KMS-11 (cell line): ENCODE data around the gene ZKSCAN4.

ENCODE experiments used
- H2AFZ ChIP-seq: fragments of 200-600 bp; sonication (generic); 2 replicates; pipeline ENCODE4 v1.6.1; 2016; ENCODE audit warnings: antibody characterized with exemption, mixed run types, low read depth
- H3K27ac ChIP-seq: fragments of 200-600 bp; sonication (generic); 2 replicates; pipeline ENCODE4 v1.6.1; 2016; ENCODE audit warnings: mild to moderate bottlenecking, mixed run types
- H3K27me3 ChIP-seq: fragments of 200-600 bp; sonication (generic); 2 replicates; pipeline ENCODE4 v1.6.1; 2017; ENCODE audit warnings: mild to moderate bottlenecking, low read depth, mixed run types, moderate library complexity; ENCODE audit not compliant: insufficient read depth
- H3K36me3 ChIP-seq: fragments of 200-600 bp; sonication (generic); 2 replicates; pipeline ENCODE4 v1.6.1; 2017; ENCODE audit warnings: mild to moderate bottlenecking, mixed run types; ENCODE audit not compliant: insufficient read depth
- H3K4me1 ChIP-seq: fragments of 200-600 bp; sonication (generic); 2 replicates; pipeline ENCODE4 v1.6.1; 2016; ENCODE audit warnings: mild to moderate bottlenecking, low read depth, mixed run types; ENCODE audit not compliant: poor library complexity, severe bottlenecking
- H3K4me2 ChIP-seq: fragments of 200-600 bp; sonication (generic); 2 replicates; pipeline ENCODE4 v1.7.0; 2016; ENCODE audit warnings: mild to moderate bottlenecking, mixed run types
- H3K4me3 ChIP-seq: fragments of 200-600 bp; sonication (generic); IDR thresholded peaks from 2 replicates; pipeline ENCODE4 v1.6.1; 2017; ENCODE audit warnings: low read depth, low read length, mixed read lengths; ENCODE audit not compliant: insufficient read depth
- H3K79me2 ChIP-seq: fragments of 200-600 bp; sonication (generic); 2 replicates; pipeline ENCODE4 v1.6.1; 2016; ENCODE audit warnings: low read depth, mixed run types; ENCODE audit not compliant: insufficient read depth
- H3K9ac ChIP-seq: fragments of 200-600 bp; sonication (generic); 2 replicates; pipeline ENCODE4 v1.6.1; 2016; ENCODE audit warnings: mild to moderate bottlenecking, mixed run types
- H4K20me1 ChIP-seq: fragments of 200-600 bp; sonication (generic); 2 replicates; pipeline ENCODE4 v1.6.1; 2016; ENCODE audit warnings: mild to moderate bottlenecking, mixed run types; ENCODE audit not compliant: insufficient read depth
- TF ChIP-seq, protein P1 (sequence below): fragments of 200-600 bp; sonication (generic); conservative IDR thresholded peaks from 2 replicates; pipeline ENCODE4 v1.6.1; 2017; ENCODE audit warnings: low read depth, mild to moderate bottlenecking, antibody characterized with exemption, low read length, moderate library complexity, mixed read lengths

Gene ZKSCAN4

DNA sequence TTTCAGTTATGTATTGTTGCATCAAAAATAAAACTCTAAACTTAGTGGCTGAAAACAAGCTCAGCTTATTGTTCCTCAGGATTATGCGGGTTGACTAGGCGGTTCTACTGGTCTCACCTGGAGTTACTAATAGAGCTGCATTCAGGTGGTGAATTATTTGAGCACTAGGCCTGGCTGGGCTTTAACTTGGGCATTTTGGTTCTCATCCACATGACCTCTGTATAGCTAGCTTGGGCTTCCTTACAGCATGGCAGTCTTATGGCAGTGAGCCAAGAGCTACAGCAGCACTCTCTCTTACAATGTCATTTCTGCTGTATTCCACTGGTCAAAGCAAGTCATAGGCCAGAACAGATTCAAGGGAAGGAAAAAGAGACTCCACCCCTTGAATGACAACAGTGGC is 30.9 kb upstream of the ZKSCAN4 start:
- Histone ChIP-seq H3K79me2 (no peaks in the 10 kb centered on the region), H3K4me2 (no peak overlapping the region), H2AFZ (no peak overlapping the region), H3K27ac (no peak overlapping the region), H3K4me1 (no peaks in the 10 kb centered on the region), H3K36me3 (no peaks in the 10 kb centered on the region), H3K4me3 (no peak overlapping the region), H3K9ac (no peak overlapping the region), H3K27me3 (no peaks in the 10 kb centered on the region), H4K20me1 (no peaks in the 10 kb centered on the region)
- TF ChIP-seq, protein P1, sequence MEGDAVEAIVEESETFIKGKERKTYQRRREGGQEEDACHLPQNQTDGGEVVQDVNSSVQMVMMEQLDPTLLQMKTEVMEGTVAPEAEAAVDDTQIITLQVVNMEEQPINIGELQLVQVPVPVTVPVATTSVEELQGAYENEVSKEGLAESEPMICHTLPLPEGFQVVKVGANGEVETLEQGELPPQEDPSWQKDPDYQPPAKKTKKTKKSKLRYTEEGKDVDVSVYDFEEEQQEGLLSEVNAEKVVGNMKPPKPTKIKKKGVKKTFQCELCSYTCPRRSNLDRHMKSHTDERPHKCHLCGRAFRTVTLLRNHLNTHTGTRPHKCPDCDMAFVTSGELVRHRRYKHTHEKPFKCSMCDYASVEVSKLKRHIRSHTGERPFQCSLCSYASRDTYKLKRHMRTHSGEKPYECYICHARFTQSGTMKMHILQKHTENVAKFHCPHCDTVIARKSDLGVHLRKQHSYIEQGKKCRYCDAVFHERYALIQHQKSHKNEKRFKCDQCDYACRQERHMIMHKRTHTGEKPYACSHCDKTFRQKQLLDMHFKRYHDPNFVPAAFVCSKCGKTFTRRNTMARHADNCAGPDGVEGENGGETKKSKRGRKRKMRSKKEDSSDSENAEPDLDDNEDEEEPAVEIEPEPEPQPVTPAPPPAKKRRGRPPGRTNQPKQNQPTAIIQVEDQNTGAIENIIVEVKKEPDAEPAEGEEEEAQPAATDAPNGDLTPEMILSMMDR: no peak

DNA sequence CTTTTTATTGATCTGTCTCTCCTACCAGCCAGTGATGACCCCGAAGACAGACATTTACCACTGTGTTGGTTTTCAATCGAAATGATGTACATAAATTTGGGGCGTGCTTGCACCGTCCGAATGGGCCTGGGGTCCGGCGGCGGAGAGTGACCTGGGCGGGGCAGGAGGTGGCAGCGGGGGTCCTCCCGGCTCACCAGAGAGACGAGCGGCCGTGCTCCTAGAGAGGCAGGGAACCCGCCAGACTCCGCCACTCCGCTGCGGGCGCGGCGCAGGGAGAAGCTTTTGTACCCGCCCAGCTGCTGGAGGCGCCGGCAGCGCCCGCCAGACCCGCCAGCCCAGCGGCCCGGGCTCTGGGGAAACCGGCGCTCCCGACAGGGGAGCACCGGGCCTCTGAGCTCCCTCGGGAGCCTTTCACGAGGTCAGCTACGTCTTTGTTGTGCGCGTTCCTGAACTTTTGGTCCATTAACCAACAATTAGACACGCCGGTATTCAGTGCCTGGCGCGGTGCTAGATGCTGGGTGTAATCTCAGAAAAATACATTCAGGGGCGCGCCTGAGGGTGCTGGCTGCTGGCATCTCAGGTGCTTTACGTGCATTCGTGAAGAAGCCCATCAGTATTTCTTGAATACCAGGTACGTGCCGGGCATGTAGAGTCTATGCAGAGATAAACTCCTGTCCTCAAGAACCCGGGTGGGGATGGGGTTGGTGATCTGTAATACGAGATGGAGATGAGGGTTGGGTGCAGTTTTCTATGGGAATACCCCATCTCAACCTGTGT is 29.4 kb upstream of the ZKSCAN4 start, which contains the start of gene PGBD1:
Gene PGBD1 (plus strand): TSS at position 285 of the 777 bp plus-strand sequence. CDS start 2,242 bp downstream, outside the sequence.
- no peaks in the 10 kb centered on the region for H3K36me3 ChIP-seq
- H3K4me1 ChIP-seq: no peaks in the 10 kb centered on the region
- H4K20me1 ChIP-seq: no peaks in the 10 kb centered on the region
- H3K4me2 ChIP-seq: peak within 1 kb of the TSS; percentile 10; the same call in 1 of the 2 replicates
- peak within 1 kb of the TSS; percentile 50; the same call in 1 of the 2 replicates for H2AFZ ChIP-seq
- TF ChIP-seq, protein P1: no peak
- H3K9ac ChIP-seq: no peak within 1 kb of the TSS; the same call in 1 of the 2 replicates
- H3K4me3 ChIP-seq: no peak within 1 kb of the TSS
- H3K27ac ChIP-seq: no peak within 1 kb of the TSS
- H3K27me3 ChIP-seq: no peaks in the 10 kb centered on the region
- H3K79me2 ChIP-seq: no peaks in the 10 kb centered on the region

DNA sequence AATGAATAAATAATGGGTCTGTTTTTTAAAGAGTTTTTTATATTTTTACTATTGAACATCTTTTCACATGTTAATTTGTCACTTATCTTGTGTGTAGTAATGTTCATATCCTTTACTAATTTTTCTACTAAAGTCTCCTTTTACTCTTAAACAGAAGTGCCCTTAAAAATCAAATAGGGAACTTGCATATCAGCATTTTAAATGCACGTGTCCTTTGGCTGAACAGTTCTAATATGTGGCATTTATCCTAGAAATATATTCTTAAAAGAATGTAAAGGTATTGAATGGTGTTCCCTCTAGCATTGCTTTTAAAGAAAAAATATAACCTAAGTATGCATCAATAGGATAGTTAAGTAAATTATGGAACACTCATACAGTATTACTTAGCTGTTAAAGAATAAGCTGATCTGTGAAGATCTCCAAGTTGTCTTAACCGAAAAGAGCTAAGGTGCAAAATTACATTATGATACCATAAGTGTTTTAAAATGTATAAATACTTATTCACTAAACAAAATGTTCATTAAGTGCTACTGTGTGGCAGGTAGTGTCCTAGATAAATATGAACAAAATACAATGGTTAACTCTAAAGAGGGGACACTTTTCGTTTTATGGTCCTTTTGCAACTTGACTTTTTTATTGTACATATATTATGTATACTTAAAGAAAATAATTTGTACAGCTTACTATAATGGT is 28.7 kb upstream of the ZKSCAN4 start:
- no peaks in the 10 kb centered on the region for H3K79me2 ChIP-seq
- no peak overlapping the region for H3K4me3 ChIP-seq
- no peaks in the 10 kb centered on the region for H3K4me1 ChIP-seq
- no peaks in the 10 kb centered on the region for H3K27me3 ChIP-seq
- no peaks in the 10 kb centered on the region for H4K20me1 ChIP-seq
- no peak overlapping the region for H3K27ac ChIP-seq
- H2AFZ ChIP-seq: peak overlapping the region; percentile 50; the same call in 1 of the 2 replicates
- no peaks in the 10 kb centered on the region for H3K36me3 ChIP-seq
- no peak overlapping the region for H3K4me2 ChIP-seq
- TF ChIP-seq, protein P1: no peak
- H3K9ac ChIP-seq: no peak overlapping the region

DNA sequence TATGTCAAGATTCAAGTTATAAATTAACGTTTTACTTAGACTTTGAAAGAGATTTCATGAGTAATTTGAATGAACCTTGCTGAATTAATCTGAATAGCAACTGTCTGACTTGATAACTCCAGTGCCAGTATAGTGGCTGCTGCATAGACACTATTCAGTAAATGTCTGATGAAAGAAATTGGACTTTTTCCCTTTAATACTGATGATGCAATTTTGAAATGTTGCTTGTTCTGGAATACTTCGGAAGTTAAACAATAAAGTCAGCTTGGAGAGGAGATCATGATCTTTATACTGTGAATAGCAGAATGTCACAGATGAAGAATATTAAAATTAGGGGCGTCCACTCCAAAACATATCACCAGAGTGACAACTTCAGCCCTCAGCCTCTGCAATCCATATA is 25.7 kb upstream of the ZKSCAN4 start:
- Histone ChIP-seq H3K27me3 (no peaks in the 10 kb centered on the region), H3K4me1 (no peaks in the 10 kb centered on the region), H3K79me2 (no peaks in the 10 kb centered on the region), H3K4me3 (no peak overlapping the region), H3K27ac (no peak overlapping the region), H3K36me3 (no peaks in the 10 kb centered on the region), H3K4me2 (no peak overlapping the region), H2AFZ (no peak overlapping the region), H3K9ac (no peak overlapping the region), H4K20me1 (no peaks in the 10 kb centered on the region)
- TF ChIP-seq, protein P1: no peak
